Lower leg skin (tissue), 3 donors: ENCODE results near the gene APBA2.

Source experiments
- CTCF ChIP-seq, 3 donors: fragments of 450-650 bp; IDR thresholded peaks; one replicate each; pipeline ENCODE4 v1.5.1; 2016; ENCODE audit warnings: antibody characterized with exemption in 3 of 3, mild to moderate bottlenecking in 3 of 3, moderate library complexity in 2 of 3
- POLR2A ChIP-seq, 2 donors: fragments of 450-650 bp; IDR thresholded peaks; one replicate each; pipeline ENCODE4 v1.6.1; 2016 to 2017; ENCODE audit warnings: antibody characterized with exemption in 2 of 2, mild to moderate bottlenecking in 1 of 2, moderate library complexity in 1 of 2

GRCh38 chr15:29087521-29088285 is 201.9 kb downstream of the APBA2 start:
- TF ChIP-seq CTCF (IDR thresholded peaks at IDR 0.05), result no peak
- no peak for TF ChIP-seq POLR2A (IDR thresholded peaks at IDR 0.05)
